ENCODE measurements around the gene SLC25A39.

The SLC25A39 gene

GRCh38 chr17:44311562-44312181 is 13.0 kb downstream of the SLC25A39 start:
- DNase-seq = no peak

DNA sequence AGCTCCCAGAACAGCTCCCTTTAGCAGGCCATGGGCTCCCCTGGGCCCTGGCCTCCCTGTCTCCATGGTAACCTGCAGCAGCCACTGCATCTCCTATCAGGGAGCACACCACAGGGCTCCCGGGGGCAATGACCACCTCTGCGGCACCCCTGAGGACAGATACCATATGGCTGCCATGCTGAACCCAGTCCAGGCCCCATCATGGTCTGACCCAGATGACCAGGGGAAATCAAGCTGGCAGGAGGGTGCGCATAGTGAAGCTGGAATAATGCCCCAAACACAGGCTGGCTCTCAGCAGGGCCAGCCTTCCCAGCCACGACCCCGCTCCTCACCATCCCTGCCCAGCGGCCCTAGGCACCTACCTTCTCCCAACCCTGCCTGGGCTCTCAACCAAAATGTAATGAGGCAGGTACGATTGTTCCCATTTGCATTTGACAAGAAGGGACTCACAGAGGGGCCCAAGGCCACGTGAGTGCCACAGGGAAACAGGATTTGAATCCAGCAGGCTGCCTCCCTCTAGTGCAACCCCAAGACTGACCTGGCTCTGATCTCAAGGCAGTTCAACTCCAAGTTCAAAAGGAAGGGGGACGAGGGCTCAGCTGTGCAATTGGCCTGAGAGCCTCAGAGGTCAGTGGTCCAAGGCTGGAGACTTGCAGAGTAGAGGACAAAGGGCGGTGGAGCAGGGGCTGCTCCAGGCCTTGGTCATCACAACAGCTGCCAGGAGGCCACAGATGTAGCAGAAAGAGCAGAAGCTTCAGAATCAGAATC is 13.8 kb downstream of the SLC25A39 start:
- DNase-seq = no peak

DNA sequence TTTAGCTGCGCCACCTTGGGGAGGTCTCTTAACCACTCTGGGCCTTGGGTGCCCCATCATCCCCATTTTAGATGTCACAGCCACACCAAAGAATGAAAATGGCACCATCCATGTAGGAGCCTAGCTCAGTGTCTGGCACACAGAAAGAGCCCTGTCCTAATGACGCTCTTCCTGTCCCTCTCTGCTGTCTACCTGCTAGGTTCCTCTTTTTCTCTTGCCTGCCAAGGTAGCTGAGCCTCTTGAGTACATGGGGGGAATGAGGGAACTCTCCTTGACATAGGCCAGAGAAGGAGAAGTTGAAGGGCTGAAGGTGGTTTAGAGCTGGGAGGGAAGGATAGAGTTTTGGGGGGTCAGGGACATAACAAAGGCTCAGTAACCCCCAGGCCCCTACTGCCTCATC is 14.4 kb downstream of the SLC25A39 start:
- no peak for DNase-seq

DNA sequence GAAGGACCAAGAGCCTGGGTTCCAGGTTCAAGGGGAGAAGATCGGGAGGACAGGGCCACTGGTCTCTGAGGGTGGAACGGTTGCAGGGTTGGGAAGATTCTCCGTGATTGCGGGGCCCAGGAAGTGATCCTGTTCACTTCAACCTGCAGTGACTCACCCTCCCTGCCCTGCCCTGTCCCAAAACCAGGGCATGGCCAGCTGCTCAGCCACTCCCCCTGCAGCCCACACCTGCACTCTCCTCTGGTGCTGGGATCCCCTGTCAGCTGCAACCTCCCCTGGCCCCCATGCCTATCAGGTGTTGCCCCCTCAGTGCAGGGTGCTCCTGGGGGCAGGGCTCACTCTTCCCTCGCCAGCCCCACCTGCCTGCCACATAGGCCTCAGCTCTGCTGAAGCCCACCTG is 15.2 kb downstream of the SLC25A39 start:
- DNase-seq = no peak

DNA sequence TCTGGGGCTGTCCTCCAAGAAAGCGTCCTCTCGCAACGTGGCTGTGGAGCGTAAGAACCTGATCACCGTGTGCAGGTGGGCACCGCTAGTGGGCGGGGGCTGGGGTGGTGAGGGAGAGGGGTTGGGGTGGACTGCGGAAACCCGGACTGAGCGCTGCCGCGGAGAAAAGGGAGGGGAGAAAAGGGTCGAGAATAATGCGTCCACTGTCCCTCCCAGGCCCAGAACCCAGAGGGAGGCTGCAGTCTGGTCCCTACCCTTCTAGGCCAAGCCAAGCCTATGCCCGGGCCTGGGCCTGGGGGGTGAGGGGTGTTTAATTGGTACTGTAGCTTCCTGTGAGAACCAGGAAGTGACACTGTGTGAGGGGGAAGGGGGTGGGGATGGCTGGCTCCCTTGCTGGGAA is 15.8 kb downstream of the SLC25A39 start:
- DNase-seq = no peak

DNA sequence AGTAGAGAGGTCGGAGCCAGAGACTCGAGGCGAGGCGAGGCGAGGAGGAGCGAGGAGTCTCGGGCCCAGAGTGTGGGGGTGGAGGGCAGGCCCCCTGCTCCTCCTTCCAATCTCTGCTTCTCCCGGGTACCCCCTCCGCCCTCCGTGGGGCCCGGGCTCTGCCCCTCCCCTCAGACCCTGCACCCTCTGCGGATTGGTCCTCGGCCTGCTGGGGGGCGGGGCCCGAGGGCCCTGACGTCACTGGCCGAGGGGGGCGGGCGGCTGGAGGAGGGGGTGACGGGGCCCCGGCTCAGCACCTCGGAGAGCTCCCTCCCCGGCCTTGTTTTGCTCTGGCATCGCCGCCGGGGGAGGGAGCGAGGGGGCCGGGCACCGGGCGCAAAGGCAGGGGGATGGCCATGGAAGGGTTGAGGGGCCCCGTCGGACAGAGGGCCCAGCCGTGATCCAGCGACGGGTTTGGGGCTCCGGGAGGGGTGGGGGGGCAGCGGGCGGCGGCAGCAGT is 16.3 kb downstream of the SLC25A39 start, which contains the start of gene RUNDC3A:
Gene RUNDC3A (plus strand): TSS at position 282 of the 499 bp plus-strand sequence. CDS start 232 bp downstream, outside the sequence.
- DNase-seq = peak; percentile 90

DNA sequence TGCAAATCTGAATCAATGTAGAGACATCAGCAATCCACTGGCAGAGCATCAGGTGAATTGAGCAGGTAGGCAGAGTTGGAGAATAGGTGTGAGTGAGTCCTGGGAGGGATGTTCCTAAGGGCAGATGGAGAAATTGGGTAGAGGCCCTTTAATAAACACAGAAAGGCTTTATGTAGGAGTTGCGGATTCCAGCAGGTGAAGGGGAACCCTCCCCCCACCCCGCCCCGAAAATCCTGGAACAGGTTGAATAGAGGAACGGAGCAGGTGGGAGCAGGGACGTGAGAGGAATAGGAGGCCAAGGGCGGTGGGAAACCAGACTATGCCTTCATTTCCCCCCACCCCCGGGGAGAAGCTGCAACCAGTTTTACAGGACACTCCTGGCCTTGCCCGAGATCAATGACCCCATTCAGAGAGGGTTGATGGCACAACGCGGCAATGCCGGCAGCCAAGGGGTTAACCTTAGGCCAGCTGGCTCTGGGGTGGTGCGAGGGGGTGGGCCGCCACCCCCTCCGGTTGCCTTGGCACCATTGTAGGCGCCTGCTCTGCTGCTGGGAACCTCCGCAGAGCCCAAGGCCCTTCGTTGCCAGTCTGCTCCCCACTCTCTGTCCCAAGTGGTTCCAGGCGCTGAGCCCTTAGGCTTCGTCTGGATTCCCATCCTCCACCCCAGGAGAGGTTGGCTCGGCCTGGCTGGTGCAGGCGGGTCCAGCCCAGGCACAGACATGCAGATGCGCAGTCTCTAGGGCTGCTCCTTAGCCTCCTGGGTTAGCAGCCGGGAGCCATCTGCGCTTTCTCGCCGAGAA is 17.0 kb downstream of the SLC25A39 start:
- DNase-seq = no peak

GRCh38 chr17:44304651-44305050 is 20.0 kb downstream of the SLC25A39 start:
- no peak for DNase-seq

- no peak for DNase-seq
These were observed 26.6 kb downstream of the SLC25A39 start for GRCh38 chr17:44297975-44298374.

DNA sequence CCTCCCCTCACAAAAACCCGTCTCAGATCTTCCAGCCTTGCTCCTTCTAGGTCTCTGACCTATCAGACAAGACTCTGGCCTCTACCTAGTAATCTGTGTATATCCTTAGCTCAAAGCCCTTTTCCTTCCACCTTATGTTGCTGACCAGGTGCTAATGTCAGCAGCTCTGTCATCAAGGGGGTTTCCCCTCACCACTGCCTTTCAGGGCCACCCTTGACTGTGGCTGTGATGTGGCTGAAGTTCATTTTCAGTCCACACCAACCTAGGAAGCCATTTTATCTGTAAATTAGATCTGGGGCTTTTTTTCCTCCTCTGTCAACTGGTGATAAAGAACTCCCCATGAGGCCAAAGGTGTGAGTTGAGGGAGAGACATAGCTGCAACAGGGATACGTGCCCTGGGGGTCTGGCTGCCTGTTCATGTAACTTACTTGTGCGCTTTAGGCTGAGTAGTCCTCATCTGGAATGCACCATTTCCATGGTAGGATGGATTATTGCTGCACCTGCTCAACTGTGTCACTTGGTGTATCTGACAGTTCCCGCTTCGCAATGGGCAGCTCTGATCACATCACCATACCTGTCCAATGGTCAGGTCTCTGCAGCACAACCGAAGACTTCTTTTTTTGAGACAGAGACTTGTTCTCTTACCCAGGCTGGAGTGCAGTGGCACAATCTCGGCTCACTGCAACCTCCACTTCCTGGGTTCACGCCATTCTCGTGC is 31.0 kb downstream of the SLC25A39 start:
- DNase-seq = no peak

GRCh38 chr17:44287651-44288050 is 37.0 kb downstream of the SLC25A39 start:
- DNase-seq = no peak

DNA sequence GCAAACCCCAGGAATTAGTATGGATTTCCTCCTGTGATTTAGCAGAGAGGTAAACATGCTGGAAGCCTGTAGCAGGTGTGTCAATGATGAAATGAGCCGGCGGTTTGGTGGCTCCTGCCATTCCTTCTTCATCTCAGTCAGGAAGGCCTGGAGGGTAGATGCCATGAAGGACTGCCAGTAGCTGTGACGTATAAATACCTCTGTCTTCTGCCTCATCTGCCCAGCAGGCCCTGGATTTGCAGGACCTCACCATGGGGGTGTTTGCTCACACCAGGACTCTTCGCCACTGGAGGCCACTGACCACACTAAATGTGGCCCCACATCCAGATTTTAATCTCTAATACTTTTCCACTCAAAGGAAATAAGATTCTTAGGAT is 40.6 kb downstream of the SLC25A39 start:
- DNase-seq = no peak

DNA sequence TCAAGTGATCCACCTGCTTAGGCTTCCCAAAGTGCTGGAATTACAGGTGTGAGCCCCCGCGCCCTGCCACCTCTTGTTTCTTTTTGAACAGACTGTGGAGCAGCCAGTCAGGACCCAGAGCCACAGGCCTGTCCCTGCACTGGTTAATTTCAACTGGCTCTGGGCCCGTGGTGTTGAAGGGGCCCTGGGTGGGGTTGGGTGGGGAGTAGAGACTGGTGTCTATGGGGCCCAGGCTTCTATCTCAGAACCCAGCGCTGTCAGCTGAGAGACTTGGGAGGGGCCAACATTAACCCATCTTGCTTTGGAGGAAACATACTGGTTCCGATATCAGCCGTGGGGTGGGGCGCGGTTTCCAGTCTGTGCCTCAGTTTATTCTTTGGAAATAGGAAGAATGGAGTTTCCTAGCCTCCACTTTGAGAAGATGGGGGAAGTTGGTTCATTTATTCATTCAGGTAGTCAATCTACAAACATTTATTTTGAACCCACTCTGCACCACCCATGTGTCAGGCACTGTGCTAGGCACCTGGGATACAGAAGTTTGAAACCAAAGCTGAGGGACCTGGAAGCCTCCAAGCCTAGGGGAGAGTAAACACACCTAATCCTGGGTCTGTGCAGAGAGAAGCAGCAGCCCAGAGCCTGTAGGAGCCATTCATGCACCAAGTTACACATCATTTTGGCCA is 41.1 kb downstream of the SLC25A39 start:
- DNase-seq = peak; percentile 85

GRCh38 chr17:44282264-44282663 is 42.4 kb downstream of the SLC25A39 start:
- DNase-seq = no peak

DNA sequence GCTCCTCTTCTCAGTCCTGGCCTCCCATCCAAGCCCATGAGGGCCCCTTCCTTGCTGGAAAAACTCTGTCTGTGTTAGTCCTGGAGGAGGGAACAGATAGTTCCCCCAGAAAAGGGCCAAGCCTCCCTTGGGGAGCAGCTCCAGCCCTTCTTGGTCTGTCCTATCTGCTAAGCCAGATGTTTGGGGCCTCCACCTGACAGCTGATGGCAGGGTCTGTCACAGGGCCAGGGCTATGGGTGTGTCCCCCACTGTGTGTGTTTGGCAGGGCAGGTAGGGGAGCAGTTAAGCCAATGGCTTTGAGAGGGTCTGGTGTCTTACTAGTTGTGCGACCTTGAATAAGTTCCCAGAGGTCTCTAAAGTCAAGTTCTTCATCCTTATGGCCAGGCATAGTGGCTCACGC is 43.1 kb downstream of the SLC25A39 start:
- peak; percentile 78 for DNase-seq

- no peak for DNase-seq
These were observed 44.2 kb downstream of the SLC25A39 start for GRCh38 chr17:44280392-44280937.

GRCh38 chr17:44279666-44280391 is 44.8 kb downstream of the SLC25A39 start:
- DNase-seq = peak; percentile 86

GRCh38 chr17:44279346-44279665 is 45.3 kb downstream of the SLC25A39 start:
- DNase-seq = no peak

GRCh38 chr17:44277976-44278375 is 46.6 kb downstream of the SLC25A39 start:
- no peak for DNase-seq

DNA sequence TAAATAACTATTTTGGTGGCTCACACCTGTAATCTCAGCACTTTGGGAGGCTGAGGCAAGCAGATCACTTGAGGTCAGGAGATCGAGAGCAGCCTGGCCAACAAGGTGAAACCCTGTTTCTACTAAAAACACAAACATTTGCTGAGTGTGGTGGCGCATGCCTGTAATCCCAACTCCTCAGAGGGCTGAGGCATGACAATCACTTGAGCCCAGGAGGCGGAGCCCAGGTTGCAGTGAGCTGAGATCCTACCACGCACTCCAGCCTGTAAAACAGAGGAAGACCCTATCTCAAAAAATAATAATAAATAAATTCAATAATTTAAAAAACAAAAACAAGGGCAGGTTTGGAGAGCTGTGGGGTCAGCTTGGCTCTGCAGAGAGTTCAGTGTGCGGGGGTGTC is 51.0 kb downstream of the SLC25A39 start:
- no peak for DNase-seq

- DNase-seq = no peak
These were observed 51.7 kb downstream of the SLC25A39 start for GRCh38 chr17:44272954-44273353.

Data from hematopoietic multipotent progenitor cell treated with erythropoietin and hydrocortisone succinate and interleukin-3 and kit ligand, for 4 days (in vitro differentiated cells).